AG04449 (cell line): ENCODE measurements around the gene RALGPS1.

Experiments used
- CTCF ChIA-PET: fragments of 350-600 bp; formaldehyde crosslinking; extraction: SDS; loops from one replicate; lab custom pipeline; 2021; ENCODE audit warnings: antibody characterized with exemption; lab: Yijun Ruan, JAX
- POLR2A ChIA-PET: fragments of 400-600, 350-600 bp; formaldehyde crosslinking; extraction: SDS; loops from one replicate; lab custom pipeline; 2020; ENCODE audit warnings: antibody characterized with exemption, inconsistent platforms; lab: Yijun Ruan, JAX
- DNase-seq: peaks from one replicate; pipeline ENCODE4 v3.0.0-alpha.2; 2010; ENCODE audit warnings: low read depth, low spot score
- H3K4me3 ChIP-seq: 2 replicates; pipeline ENCODE4 v1.5.1; 2011; ENCODE audit warnings: low read depth, mild to moderate bottlenecking, control low read depth, low read length
- TF ChIP-seq, protein P1 (sequence below): IDR thresholded peaks from one replicate; pipeline ENCODE4 v1.5.1; 2011; ENCODE audit warnings: mild to moderate bottlenecking, moderate library complexity, low read length, control low read depth, inconsistent platforms; ENCODE audit not compliant: insufficient read depth; ENCODE audit errors: missing control alignments

Gene RALGPS1

GRCh38 chr9:127113191-127113972 is 198.8 kb downstream of the RALGPS1 start:
- CTCF ChIA-PET = no interaction called here
- TF ChIP-seq, protein P1, sequence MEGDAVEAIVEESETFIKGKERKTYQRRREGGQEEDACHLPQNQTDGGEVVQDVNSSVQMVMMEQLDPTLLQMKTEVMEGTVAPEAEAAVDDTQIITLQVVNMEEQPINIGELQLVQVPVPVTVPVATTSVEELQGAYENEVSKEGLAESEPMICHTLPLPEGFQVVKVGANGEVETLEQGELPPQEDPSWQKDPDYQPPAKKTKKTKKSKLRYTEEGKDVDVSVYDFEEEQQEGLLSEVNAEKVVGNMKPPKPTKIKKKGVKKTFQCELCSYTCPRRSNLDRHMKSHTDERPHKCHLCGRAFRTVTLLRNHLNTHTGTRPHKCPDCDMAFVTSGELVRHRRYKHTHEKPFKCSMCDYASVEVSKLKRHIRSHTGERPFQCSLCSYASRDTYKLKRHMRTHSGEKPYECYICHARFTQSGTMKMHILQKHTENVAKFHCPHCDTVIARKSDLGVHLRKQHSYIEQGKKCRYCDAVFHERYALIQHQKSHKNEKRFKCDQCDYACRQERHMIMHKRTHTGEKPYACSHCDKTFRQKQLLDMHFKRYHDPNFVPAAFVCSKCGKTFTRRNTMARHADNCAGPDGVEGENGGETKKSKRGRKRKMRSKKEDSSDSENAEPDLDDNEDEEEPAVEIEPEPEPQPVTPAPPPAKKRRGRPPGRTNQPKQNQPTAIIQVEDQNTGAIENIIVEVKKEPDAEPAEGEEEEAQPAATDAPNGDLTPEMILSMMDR = no peak
- no peak overlapping the region for H3K4me3 ChIP-seq
- DNase-seq = no peak
- POLR2A ChIA-PET = no interaction called here

- CTCF ChIA-PET = interaction anchor here (0.9 to 1.2 kb wide), 2 partner anchors 33 to 175 kb away, joined by 3 to 4 read pairs; no protein-coding TSS in a partner anchor
- TF ChIP-seq, protein P1 = no peak
- POLR2A ChIA-PET = no interaction called here
- no peak for DNase-seq
- no peak overlapping the region for H3K4me3 ChIP-seq
Measured at GRCh38 chr9:127114606-127115005, 200.0 kb downstream of the RALGPS1 start.

DNA sequence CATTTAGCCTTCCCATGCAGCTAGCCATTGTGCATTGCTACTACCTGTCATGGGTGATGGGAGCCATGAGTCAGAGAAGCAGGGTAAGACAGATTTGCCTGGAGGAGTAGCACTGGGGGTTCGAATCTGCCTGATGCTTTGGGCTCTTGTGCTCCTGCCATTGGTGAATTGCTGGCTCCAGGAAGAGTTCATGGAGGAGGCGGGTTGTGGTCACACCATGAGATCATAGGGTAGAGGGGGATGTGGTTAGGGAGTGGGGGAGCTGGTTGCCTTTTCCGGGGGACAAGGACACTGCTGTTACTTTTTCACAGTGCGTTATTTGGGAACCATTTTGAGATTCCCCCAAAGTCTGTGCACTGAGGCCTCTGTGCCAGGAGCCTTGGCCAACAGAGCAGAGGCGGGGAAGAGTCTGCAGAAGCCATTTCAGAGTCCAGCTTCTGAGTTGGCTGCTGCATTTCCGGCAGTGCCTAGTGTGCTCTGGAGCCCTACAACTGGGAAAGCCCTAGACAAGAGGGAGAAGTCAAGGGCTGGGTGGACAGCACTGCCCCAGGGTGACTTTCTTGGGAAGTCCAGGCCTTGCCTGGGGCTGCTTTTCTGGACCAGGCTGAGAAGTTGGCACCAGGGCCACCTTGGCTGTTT is 201.6 kb downstream of the RALGPS1 start:
- ChIA-PET CTCF (interaction anchor here (1.2 kb wide), 1 partner anchor 176 kb away, joined by 4 read pairs; no protein-coding TSS in a partner anchor), POLR2A (no interaction called here)
- DNase-seq = no peak
- TF ChIP-seq, protein P1 = no peak
- no peak overlapping the region for H3K4me3 ChIP-seq

GRCh38 chr9:127116957-127117356 is 202.4 kb downstream of the RALGPS1 start:
- TF ChIP-seq, protein P1 = no peak
- DNase-seq = no peak
- POLR2A ChIA-PET = no interaction called here
- CTCF ChIA-PET = no interaction called here
- no peak overlapping the region for H3K4me3 ChIP-seq

DNA sequence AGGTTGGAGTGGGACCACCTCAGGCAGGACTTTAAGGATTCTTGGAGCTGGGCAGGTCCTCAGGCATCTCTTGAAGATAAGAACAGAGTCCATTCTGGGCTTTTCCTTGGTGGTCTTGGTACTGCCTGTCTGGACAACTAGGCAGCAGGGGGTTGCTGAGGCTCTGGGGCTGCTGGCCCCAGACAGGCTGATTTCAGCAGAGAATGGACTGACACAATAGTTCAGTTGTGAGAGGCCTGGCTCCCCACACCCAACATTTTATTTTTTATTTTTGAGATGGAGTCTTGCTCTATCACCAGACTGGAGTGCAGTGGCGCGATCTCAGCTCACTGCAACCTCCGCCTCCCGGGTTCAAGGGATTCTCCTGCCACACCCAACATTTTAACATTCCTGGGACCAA is 203.2 kb downstream of the RALGPS1 start:
- DNase-seq = no peak
- CTCF ChIA-PET = interaction anchor here (1.0 to 1.3 kb wide), 2 partner anchors 11 to 69 kb away, joined by 3 read pairs; no protein-coding TSS in a partner anchor
- TF ChIP-seq, protein P1 = no peak
- POLR2A ChIA-PET = no interaction called here
- H3K4me3 ChIP-seq = no peak overlapping the region

DNA sequence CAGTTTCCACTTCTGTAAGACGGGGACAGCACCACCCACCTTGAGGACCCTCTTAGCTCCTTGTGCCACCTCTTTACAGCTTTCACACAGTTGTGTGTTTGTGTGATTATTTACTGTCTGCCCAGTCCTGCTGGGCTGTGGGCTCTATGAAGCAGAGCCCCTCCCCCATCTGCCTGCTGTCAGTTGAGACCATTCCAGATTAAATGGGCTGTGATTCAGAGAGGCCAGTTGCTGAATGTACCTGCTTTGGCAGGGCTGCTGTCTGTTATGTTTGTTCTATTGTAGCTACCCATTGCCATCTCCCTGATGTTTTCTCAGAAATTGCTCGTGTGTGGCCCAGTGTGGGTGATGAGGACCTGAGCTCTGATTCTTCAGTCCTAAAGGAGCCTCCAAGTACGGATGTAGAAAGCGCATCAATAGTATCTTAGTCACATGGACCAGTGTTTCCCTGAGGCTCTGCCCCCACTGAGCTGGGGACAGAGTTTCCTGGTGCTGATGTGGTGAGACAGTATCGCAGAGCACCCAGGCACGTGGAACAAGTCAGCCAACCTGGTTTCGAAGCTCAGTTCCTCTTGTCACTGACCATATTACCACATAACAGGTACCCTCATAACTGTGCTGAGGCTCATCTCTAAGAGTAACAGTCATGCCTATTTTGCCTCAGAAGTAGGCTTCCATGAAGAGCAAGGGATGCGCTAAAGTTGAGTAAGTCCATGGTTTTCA is 204.2 kb downstream of the RALGPS1 start:
- TF ChIP-seq, protein P1 = no peak
- ChIA-PET CTCF (interaction anchor here (1.0 to 1.4 kb wide), 8 partner anchors 12 to 154 kb away, joined by 3 to 5 read pairs (median 4); no protein-coding TSS in a partner anchor), POLR2A (no interaction called here)
- no peak overlapping the region for H3K4me3 ChIP-seq
- no peak for DNase-seq
